Endothelial cell of umbilical vein (primary cell): ENCODE results near the gene C1orf105. TPM values are rescaled to one million over a fixed set of nuclear protein-coding genes. Genes with fewer than 3 reads are reported as not detected.

Source experiments
- BruUV-seq: library from RNA; stranded (reverse); fragments of 400-500 nt; replicated peaks from 2 replicates; lab custom pipeline; 2021; lab: Mats Ljungman, UMichigan
- CTCF ChIA-PET: fragments of 300-600, 350-600 bp; sonication (Branson Sonifier 250); formaldehyde crosslinking; loops from one replicate; lab custom pipeline; 2021; ENCODE audit warnings: antibody characterized with exemption, inconsistent platforms; lab: Charles Lee
- POLR2A ChIA-PET: fragments of 300-600, 350-600 bp; sonication (Branson Sonifier 250); formaldehyde crosslinking; loops from one replicate; lab custom pipeline; 2021; ENCODE audit warnings: antibody characterized with exemption, inconsistent platforms; lab: Charles Lee
- DNase-seq: peaks from one replicate; pipeline ENCODE4 v3.0.0-alpha.2; 2011; ENCODE audit warnings: low read depth, low spot score
- FAIRE-seq: peaks from 2 replicates; lab custom pipeline; 2011; peaks lifted over from hg19 to GRCh38; lab: Jason Lieb, UNC
- H2AFZ ChIP-seq: 2 replicates; pipeline ENCODE4 v1.6.0; 2012; ENCODE audit warnings: low read depth, low read length, control low read depth, inconsistent platforms
- H3K27ac ChIP-seq: 2 replicates; pipeline ENCODE4 v1.5.1; 2011; ENCODE audit warnings: low read depth, mild to moderate bottlenecking, control low read depth, low read length, moderate library complexity; ENCODE audit not compliant: insufficient read depth
- H3K27me3 ChIP-seq, 2 experiments: 2 replicates each; pipeline versions ENCODE4 v1.6.0 to v1.6.1; 2011; ENCODE audit warnings: low read length in 2 of 2, mixed read lengths in 1 of 2; ENCODE audit not compliant: control insufficient read depth in 2 of 2, insufficient read depth in 2 of 2
- H3K36me3 ChIP-seq, 2 experiments: 2 replicates in 1 of 2; 3 replicates in 1 of 2; pipeline ENCODE4 v1.5.1; 2011; ENCODE audit warnings: low read length in 2 of 2, mild to moderate bottlenecking in 1 of 2, moderate library complexity in 1 of 2; ENCODE audit not compliant: control insufficient read depth in 2 of 2, insufficient read depth in 2 of 2; ENCODE audit errors: extremely low read depth in 1 of 2
- H3K4me1 ChIP-seq: 3 replicates; pipeline ENCODE4 v1.5.1; 2011; ENCODE audit warnings: mild to moderate bottlenecking, low read length; ENCODE audit not compliant: control insufficient read depth, insufficient read depth; ENCODE audit errors: extremely low read depth
- H3K4me2 ChIP-seq: 2 replicates; pipeline ENCODE4 v1.6.1; 2011; ENCODE audit warnings: low read length, control low read depth, mixed read lengths; ENCODE audit not compliant: insufficient read depth
- H3K4me3 ChIP-seq, 3 experiments: fragments of 200-600 bp in 1 of 3; sonication (generic), shearing (Covaris generic) in 1 of 3; replicated peaks in 1 of 3; 2 replicates each; pipeline ENCODE4 v1.5.1; 2011 to 2016; ENCODE audit warnings: control low read depth in 3 of 3, low read length in 3 of 3, mild to moderate bottlenecking in 2 of 3, inconsistent platforms in 1 of 3, low read depth in 1 of 3, moderate library complexity in 1 of 3; ENCODE audit not compliant: insufficient read depth in 1 of 3
- H3K79me2 ChIP-seq: 2 replicates; pipeline ENCODE4 v1.6.0; 2012; ENCODE audit warnings: low read length, inconsistent platforms; ENCODE audit not compliant: control insufficient read depth, insufficient read depth
- H3K9ac ChIP-seq: replicated peaks from 2 replicates; pipeline ENCODE3; 2011; ENCODE audit warnings: low read length, control low read depth; ENCODE audit not compliant: insufficient read depth; ENCODE audit errors: extremely low read depth
- H3K9me1 ChIP-seq: replicated peaks from 3 replicates; pipeline ENCODE4 v1.6.0; 2011; ENCODE audit warnings: mild to moderate bottlenecking, low read length; ENCODE audit not compliant: control insufficient read depth, insufficient read depth; ENCODE audit errors: extremely low read depth
- H3K9me3 ChIP-seq: replicated peaks from 2 replicates; pipeline ENCODE4 v1.5.1; 2012; ENCODE audit warnings: low read length, inconsistent platforms; ENCODE audit not compliant: control insufficient read depth, insufficient read depth
- H4K20me1 ChIP-seq: replicated peaks from 2 replicates; pipeline ENCODE3; 2011; ENCODE audit warnings: mild to moderate bottlenecking, low read length; ENCODE audit not compliant: control insufficient read depth, insufficient read depth; ENCODE audit errors: extremely low read depth
- CTCF ChIP-seq, 2 donors: IDR thresholded peaks; 1 replicate in 1 of 2; 2 replicates in 1 of 2; pipeline ENCODE4 v1.5.1; 2011; ENCODE audit warnings: low read length in 2 of 2, mild to moderate bottlenecking in 2 of 2, moderate library complexity in 2 of 2, control low read depth in 1 of 2, inconsistent platforms in 1 of 2, low read depth in 1 of 2; ENCODE audit not compliant: insufficient read depth in 1 of 2; ENCODE audit errors: extremely low read depth in 1 of 2
- EZH2 ChIP-seq: IDR thresholded peaks from 2 replicates; pipeline ENCODE4 v1.6.1; 2012; ENCODE audit warnings: borderline replicate concordance, low read depth, mild to moderate bottlenecking, moderate library complexity, low read length, inconsistent platforms; ENCODE audit not compliant: severe bottlenecking
- FOS ChIP-seq: IDR thresholded peaks from 2 replicates; pipeline ENCODE4 v1.6.1; 2011; ENCODE audit warnings: mild to moderate bottlenecking, low read length, moderate library complexity, borderline replicate concordance; ENCODE audit not compliant: insufficient read depth
- GATA2 ChIP-seq: IDR thresholded peaks from 2 replicates; pipeline ENCODE4 v1.7.0; 2011; ENCODE audit warnings: low read depth, mild to moderate bottlenecking, moderate library complexity, mixed read lengths, low read length; ENCODE audit not compliant: insufficient read length, insufficient read depth
- JUN ChIP-seq: IDR thresholded peaks from 2 replicates; pipeline ENCODE4 v1.6.1; 2011; ENCODE audit warnings: borderline replicate concordance, low read depth; ENCODE audit not compliant: insufficient read length, insufficient read depth
- MYC ChIP-seq: IDR thresholded peaks from one replicate; pipeline ENCODE4 v1.6.1; 2011; ENCODE audit warnings: mild to moderate bottlenecking, low read depth, low read length
- POLR2A ChIP-seq: IDR thresholded peaks from 2 replicates; pipeline ENCODE4 v1.6.1; 2012; ENCODE audit warnings: low read depth, mild to moderate bottlenecking, control low read depth, low read length
- POLR2AphosphoS5 ChIP-seq: IDR thresholded peaks from 2 replicates; pipeline ENCODE4 v1.6.1; 2012; ENCODE audit warnings: low read depth, mild to moderate bottlenecking, control low read depth, low read length, moderate library complexity; ENCODE audit not compliant: insufficient read depth
- dilution Hi-C: fragments of 300-500 bp; cut with MboI; formaldehyde crosslinking; loops from one replicate; pipeline ENCODE4 v1.15.0; 2019; ENCODE audit warnings: low sequenced_read_pairs; ENCODE audit not compliant: extremely low pct_ligation_motif_present
- intact Hi-C: fragments of 100-400 bp; cut with micrococcal nuclease; formaldehyde crosslinking; loops from one replicate; pipeline ENCODE4 v1.10.0; 2022
- polyA plus RNA-seq, 4 experiments: library from polyadenylated mRNA; depleted of rRNA in 3 of 4; stranded (reverse) in 3 of 4; unstranded in 1 of 4; fragments of >200 nt; gene quantifications; 2 replicates each; pipeline versions ENCODE4 v1.2.1 to v1.2.3, GENCODE V29; 2011 to 2012; ENCODE audit warnings: missing spikeins in 1 of 4
- total RNA-seq: library from RNA; stranded (reverse); gene quantifications from 2 replicates; pipeline ENCODE4 v1.2.3, GENCODE V29; 2021
- TF ChIP-seq, protein P1 (sequence below): IDR thresholded peaks from 2 replicates; pipeline ENCODE4 v1.6.1; 2011; ENCODE audit not compliant: insufficient read depth, insufficient read length

The C1orf105 gene
- total and polyA plus RNA-seq, 2 donors (not counting 3 experiments of a cell fraction or from before 2014, with no cell fraction given) = not detected

DNA sequence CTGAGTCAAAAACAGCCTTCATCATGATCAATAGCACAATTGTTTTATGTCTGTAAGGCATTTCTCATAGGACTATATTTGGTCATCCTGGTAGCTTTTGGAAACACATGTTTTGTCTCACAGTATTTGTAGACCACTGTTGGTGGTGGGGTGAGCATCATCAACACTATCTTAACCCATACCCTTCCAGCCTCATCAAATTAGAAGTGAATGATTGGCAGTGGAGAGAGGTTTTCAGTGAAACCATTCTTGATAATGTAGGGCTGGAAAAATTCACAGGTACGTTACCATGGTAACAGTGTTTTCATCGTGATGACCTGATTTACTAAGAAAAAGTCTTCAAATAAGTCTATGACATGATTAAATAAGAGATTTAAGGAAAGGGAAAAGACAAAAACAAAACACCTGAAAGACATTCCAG, 45.3 kb upstream of the C1orf105 start:
- H3K27ac ChIP-seq = no peak overlapping the region
- TF ChIP-seq FOS (no peak), POLR2A (no peak), GATA2 (no peak), CTCF (IDR thresholded peaks at IDR 0.05; ENCODE audit: extremely low read depth in 1 of 2, insufficient read depth in 1 of 2, low read depth in 1 of 2, low read length in 2 of 2) (no peak), POLR2AphosphoS5 (no peak), MYC (no peak), JUN (no peak), EZH2 (no peak)
- TF ChIP-seq, protein P1, sequence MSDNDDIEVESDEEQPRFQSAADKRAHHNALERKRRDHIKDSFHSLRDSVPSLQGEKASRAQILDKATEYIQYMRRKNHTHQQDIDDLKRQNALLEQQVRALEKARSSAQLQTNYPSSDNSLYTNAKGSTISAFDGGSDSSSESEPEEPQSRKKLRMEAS = no peak
- peaks cover 2% of the 10 kb centered on the region for H3K4me1 ChIP-seq
- dilution Hi-C loops (no loop called here), intact Hi-C loops (no loop called here)
- no peaks in the 10 kb centered on the region for H3K79me2 ChIP-seq
- H3K27me3 ChIP-seq = no peaks in the 10 kb centered on the region
- no peak overlapping the region for H2AFZ ChIP-seq
- BruUV-seq = no TSS peak
- no peaks in the 10 kb centered on the region for H3K36me3 ChIP-seq
- no peak overlapping the region for H3K4me3 ChIP-seq
- H3K9ac ChIP-seq = no peak overlapping the region
- CTCF ChIA-PET = interaction anchor here (1.3 kb wide), 1 partner anchor 24 kb away, joined by 7 read pairs; no protein-coding TSS in a partner anchor
- FAIRE-seq = no peak
- no peaks in the 10 kb centered on the region for H3K9me3 ChIP-seq
- DNase-seq = no peak
- no peaks in the 10 kb centered on the region for H4K20me1 ChIP-seq
- no peak overlapping the region for H3K4me2 ChIP-seq
- POLR2A ChIA-PET = no interaction called here
- H3K9me1 ChIP-seq = no peaks in the 10 kb centered on the region
